Esophagus (tissue), 2 donors: ENCODE results near the gene ZBTB32. TPM values are rescaled to one million over a fixed set of nuclear protein-coding genes. Genes with fewer than 3 reads are reported as not detected.

ENCODE experiments used
- H3K27ac ChIP-seq, 2 donors: one replicate each; pipeline ENCODE4 v1.5.1; 2013; ENCODE audit warnings: low read depth in 2 of 2, mild to moderate bottlenecking in 2 of 2, inconsistent platforms in 1 of 2, low read length in 1 of 2, moderate library complexity in 1 of 2
- H3K27me3 ChIP-seq, 2 donors: one replicate each; pipeline ENCODE4 v1.6.1; 2013; ENCODE audit warnings: low read length in 2 of 2, control low read depth in 1 of 2, mild to moderate bottlenecking in 1 of 2; ENCODE audit not compliant: insufficient read depth in 2 of 2, control insufficient read depth in 1 of 2
- H3K36me3 ChIP-seq, 2 donors: one replicate each; pipeline ENCODE4 v1.6.1; 2013; ENCODE audit warnings: low read length in 1 of 2; ENCODE audit not compliant: control insufficient read depth in 2 of 2, insufficient read depth in 2 of 2
- H3K4me1 ChIP-seq, 2 donors: one replicate each; pipeline ENCODE4 v1.6.1; 2013; ENCODE audit warnings: low read length in 1 of 2; ENCODE audit not compliant: control insufficient read depth in 2 of 2, insufficient read depth in 2 of 2
- H3K4me3 ChIP-seq, 2 donors: one replicate each; pipeline ENCODE4 v1.5.1; 2013; ENCODE audit warnings: low read length in 2 of 2, mild to moderate bottlenecking in 2 of 2, low read depth in 1 of 2, moderate library complexity in 1 of 2
- H3K9me3 ChIP-seq, 2 donors: one replicate each; pipeline ENCODE4 v1.6.1; 2013; ENCODE audit warnings: mild to moderate bottlenecking in 2 of 2, low read depth in 1 of 2, low read length in 1 of 2, moderate library complexity in 1 of 2; ENCODE audit not compliant: control insufficient read depth in 2 of 2, insufficient read depth in 1 of 2
- WGBS, 2 donors: extraction: QIAGEN DNeasy Blood & Tissue Kit; methylation state at CpG; one replicate each; pipeline ENCODE4 v1.1.7; 2013; 5-methylcytosine and 5-hydroxymethylcytosine counted together
- polyA plus RNA-seq, 2 donors: library from polyadenylated mRNA; stranded (reverse); fragments of 200-250 nt; gene quantifications; one replicate each; pipeline ENCODE4 v1.2.3, GENCODE V29; 2013
- donor health status: healthy with polysubstance abuse.
- donor health status: Bipolar disorder and iron deficiency.

The ZBTB32 gene
- polyA plus RNA-seq, 2 donors, result 0.07 to 0.18 TPM

GRCh38 chr19:35746531-35746930 lies 42.2 kb downstream of the ZBTB32 start:
- no peaks in the 10 kb centered on the region for H3K27me3 ChIP-seq
- H3K27ac ChIP-seq, result peak overlapping the region in 1 of 2 donors; percentile 56
- peak overlapping the region in 1 of 2 donors; percentile 96 for H3K4me3 ChIP-seq
- H3K4me1 ChIP-seq, result peaks cover 3 to 4% of the 10 kb centered on the region in 2 donors
- H3K36me3 ChIP-seq, result peaks cover 0 to 3% of the 10 kb centered on the region in 2 donors
- no peaks in the 10 kb centered on the region for H3K9me3 ChIP-seq
- 87% methylated on average over 5 of the region's 5 CpGs for WGBS, 2 donors

GRCh38 chr19:35748106-35749020 lies 44.0 kb downstream of the ZBTB32 start, which contains the start of gene LIN37:
Gene LIN37 (plus strand): TSS chr19:35748576. CDS start chr19:35748725, 149 bp downstream.
- peaks cover 3 to 16% of the 10 kb centered on the region in 2 donors for H3K36me3 ChIP-seq
- no peaks in the 10 kb centered on the region for H3K9me3 ChIP-seq
- peak within 1 kb of the TSS; percentile 66 to 81 for H3K27ac ChIP-seq
- peaks cover 3 to 4% of the 10 kb centered on the region in 2 donors for H3K4me1 ChIP-seq
- no peaks in the 10 kb centered on the region for H3K27me3 ChIP-seq
- WGBS, 2 donors, result 1% methylated on average over 45 of the region's 45 CpGs
- peak within 1 kb of the TSS; percentile 65 to 78 for H3K4me3 ChIP-seq

- peaks cover 3 to 6% of the 10 kb centered on the region in 2 donors for H3K4me1 ChIP-seq
- H3K36me3 ChIP-seq, result peaks cover 4 to 24% of the 10 kb centered on the region in 2 donors
- H3K9me3 ChIP-seq, result no peaks in the 10 kb centered on the region
- no peaks in the 10 kb centered on the region for H3K27me3 ChIP-seq
- no peak overlapping the region for H3K4me3 ChIP-seq
- 87 to 92% methylated on average over 5 of the region's 5 CpGs for WGBS, 2 donors
- H3K27ac ChIP-seq, result no peak overlapping the region
Observed at GRCh38 chr19:35750167-35750566, 45.8 kb downstream of the ZBTB32 start.

GRCh38 chr19:35751839-35752745 lies 47.7 kb downstream of the ZBTB32 start:
- no peak overlapping the region for H3K27ac ChIP-seq
- peaks cover 3 to 22% of the 10 kb centered on the region in 2 donors for H3K4me1 ChIP-seq
- H3K9me3 ChIP-seq, result no peaks in the 10 kb centered on the region
- H3K36me3 ChIP-seq, result peaks cover 4 to 24% of the 10 kb centered on the region in 2 donors
- H3K27me3 ChIP-seq, result no peaks in the 10 kb centered on the region
- 89 to 92% methylated on average over 14 of the region's 14 CpGs for WGBS, 2 donors
- no peak overlapping the region for H3K4me3 ChIP-seq

- Histone ChIP-seq H3K4me3 (no peak overlapping the region), H3K4me1 (peaks cover 3 to 26% of the 10 kb centered on the region in 2 donors), H3K27me3 (no peaks in the 10 kb centered on the region), H3K36me3 (peaks cover 4 to 24% of the 10 kb centered on the region in 2 donors), H3K9me3 (no peaks in the 10 kb centered on the region), H3K27ac (no peak overlapping the region)
- 93 to 94% methylated on average over 20 of the region's 20 CpGs for WGBS, 2 donors
Observed at GRCh38 chr19:35752746-35753350, 48.5 kb downstream of the ZBTB32 start.

- H3K4me1 ChIP-seq, result peaks cover 3 to 26% of the 10 kb centered on the region in 2 donors
- no peak overlapping the region for H3K4me3 ChIP-seq
- peak overlapping the region in 1 of 2 donors; percentile 9 for H3K27ac ChIP-seq
- H3K27me3 ChIP-seq, result no peaks in the 10 kb centered on the region
- WGBS, 2 donors, result 84 to 94% methylated on average over 20 of the region's 20 CpGs
- peaks cover 4 to 24% of the 10 kb centered on the region in 2 donors for H3K36me3 ChIP-seq
- H3K9me3 ChIP-seq, result no peaks in the 10 kb centered on the region
Observed at GRCh38 chr19:35753634-35754369, 49.4 kb downstream of the ZBTB32 start.

GRCh38 chr19:35754370-35755130 lies 50.2 kb downstream of the ZBTB32 start:
- Histone ChIP-seq H3K9me3 (no peaks in the 10 kb centered on the region), H3K27me3 (no peaks in the 10 kb centered on the region), H3K4me3 (no peak overlapping the region), H3K27ac (peak overlapping the region; percentile 85 to 87), H3K4me1 (peaks cover 3 to 22% of the 10 kb centered on the region in 2 donors), H3K36me3 (peaks cover 4 to 24% of the 10 kb centered on the region in 2 donors)
- WGBS, 2 donors, result 76 to 79% methylated on average over 13 of the region's 13 CpGs

- Histone ChIP-seq H3K36me3 (peaks cover 4 to 24% of the 10 kb centered on the region in 2 donors), H3K9me3 (no peaks in the 10 kb centered on the region), H3K4me3 (peak overlapping the region; percentile 8 to 39), H3K27me3 (no peaks in the 10 kb centered on the region), H3K4me1 (peaks cover 0 to 22% of the 10 kb centered on the region in 2 donors), H3K27ac (peak overlapping the region; percentile 85 to 87)
- WGBS, 2 donors, result 32 to 46% methylated on average over 16 to 17 of the region's 17 CpGs
Observed at GRCh38 chr19:35755131-35755549, 50.8 kb downstream of the ZBTB32 start.
